COLO829 (cell line): Measurements from ENCODE around the gene APC2.
"Not testable (repeated sequence)": the region's sequence is repeated elsewhere in the genome, so short reads cannot be mapped to it uniquely, and the experiment has no call there.

Experiments used
- DNase-seq: peaks from one replicate; pipeline ENCODE4 v3.0.0; 2012; ENCODE audit warnings: low spot score

APC2 gene

GRCh38 chr19:1428738-1429391, 21.1 kb upstream of the APC2 start:
- DNase-seq, result no peak

- DNase-seq, result no peak
Observed at GRCh38 chr19:1429750-1430149, 20.2 kb upstream of the APC2 start.

- DNase-seq, result no peak
Observed at GRCh38 chr19:1430246-1430645, 19.7 kb upstream of the APC2 start.

- DNase-seq, result no peak
Observed at GRCh38 chr19:1431759-1432506, 18.0 kb upstream of the APC2 start.

GRCh38 chr19:1432507-1432887, 17.4 kb upstream of the APC2 start:
- no peak for DNase-seq

GRCh38 chr19:1433119-1434039, 16.5 kb upstream of the APC2 start:
- no peak for DNase-seq

- DNase-seq, result no peak
Observed at GRCh38 chr19:1434040-1434366, 15.9 kb upstream of the APC2 start.

- DNase-seq, result no peak
Observed at GRCh38 chr19:1434577-1435060, 15.3 kb upstream of the APC2 start.

- DNase-seq, result no peak
Observed at GRCh38 chr19:1435378-1435989, 14.4 kb upstream of the APC2 start.

GRCh38 chr19:1437609-1438008, 12.3 kb upstream of the APC2 start:
- no peak for DNase-seq

GRCh38 chr19:1438035-1438932, 11.6 kb upstream of the APC2 start, which contains the start of gene RPS15:
Gene RPS15 (plus strand): TSS chr19:1438396. CDS start chr19:1438426, 30 bp downstream.
- DNase-seq, result peak; percentile 95

GRCh38 chr19:1438933-1439354, 11.0 kb upstream of the APC2 start:
- no peak for DNase-seq

- DNase-seq, result not testable (repeated sequence)
Observed at GRCh38 chr19:1439525-1440417, 10.2 kb upstream of the APC2 start.

- no peak for DNase-seq
Observed at GRCh38 chr19:1440418-1440801, 9.5 kb upstream of the APC2 start.

GRCh38 chr19:1441022-1441426, 8.9 kb upstream of the APC2 start:
- no peak for DNase-seq

- no peak for DNase-seq
Observed at GRCh38 chr19:1441677-1442438, 8.1 kb upstream of the APC2 start.

GRCh38 chr19:1445185-1445931, 4.6 kb upstream of the APC2 start:
- DNase-seq, result peak; percentile 61

- no peak for DNase-seq
Observed at GRCh38 chr19:1445932-1446712, 3.8 kb upstream of the APC2 start.
